GM11168 (cell line): ENCODE results near the gene MTF2.
"Not testable (repeated sequence)": the region's sequence is repeated elsewhere in the genome, so short reads cannot be mapped to it uniquely, and the experiment has no call there.

Experiments
- in situ Hi-C: fragments of 300-500 bp; cut with MboI; formaldehyde crosslinking; loops from one replicate; pipeline ENCODE4 v1.12.0; 2022; ENCODE audit warnings: low sequenced_read_pairs; ENCODE audit not compliant: unreplicated experiment

MTF2 gene

DNA sequence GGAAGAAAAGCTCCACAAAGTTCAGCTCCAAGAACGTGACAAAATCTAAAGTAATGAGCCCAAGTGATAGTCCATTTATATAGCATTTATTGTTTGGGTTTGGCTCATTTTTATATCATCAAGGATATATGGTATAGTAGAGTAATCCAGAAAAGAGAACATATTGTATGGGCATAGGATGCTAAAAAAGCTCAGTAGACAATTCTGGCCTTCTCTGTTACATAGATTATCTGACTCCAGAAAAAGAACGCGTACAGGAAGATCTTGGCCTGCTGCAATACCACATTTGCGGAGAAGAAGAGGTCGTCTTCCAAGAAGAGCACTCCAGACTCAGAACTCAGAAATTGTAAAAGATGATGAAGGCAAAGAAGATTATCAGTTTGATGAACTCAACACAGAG, 57.4 kb downstream of the MTF2 start:
- in situ Hi-C loops, result no loop called here

DNA sequence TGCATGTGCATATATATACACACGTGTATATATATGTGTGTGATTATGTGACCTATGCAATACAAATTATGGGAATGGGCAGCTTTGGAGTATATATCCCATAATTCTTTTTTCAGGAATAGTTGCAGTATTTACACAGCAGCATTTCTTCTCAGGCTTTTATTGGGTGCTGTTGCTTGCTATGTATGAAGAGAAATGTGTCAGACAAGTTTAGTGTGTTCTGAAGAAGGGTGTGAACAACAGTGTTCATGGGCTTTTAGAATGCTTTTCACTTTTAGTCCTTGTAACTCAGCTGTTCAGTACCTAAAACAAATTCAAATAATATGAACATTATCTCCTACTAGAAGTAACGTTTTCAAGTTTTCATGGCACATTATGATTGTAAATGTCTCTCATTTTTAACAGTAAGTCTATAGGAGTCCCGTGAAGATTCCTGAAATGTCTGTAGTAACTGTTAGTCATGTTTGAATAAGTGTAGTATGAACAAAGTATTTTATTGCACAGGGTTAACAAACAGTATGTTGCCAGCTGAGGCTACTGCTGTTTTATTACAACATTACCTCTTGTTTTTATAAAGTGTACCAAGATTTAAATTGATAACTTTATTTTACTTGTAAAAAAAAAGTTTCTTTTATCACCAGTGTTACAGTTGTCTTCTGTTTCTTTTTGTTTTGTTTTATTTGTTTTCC, 58.7 kb downstream of the MTF2 start:
- in situ Hi-C loops, result no loop called here

DNA sequence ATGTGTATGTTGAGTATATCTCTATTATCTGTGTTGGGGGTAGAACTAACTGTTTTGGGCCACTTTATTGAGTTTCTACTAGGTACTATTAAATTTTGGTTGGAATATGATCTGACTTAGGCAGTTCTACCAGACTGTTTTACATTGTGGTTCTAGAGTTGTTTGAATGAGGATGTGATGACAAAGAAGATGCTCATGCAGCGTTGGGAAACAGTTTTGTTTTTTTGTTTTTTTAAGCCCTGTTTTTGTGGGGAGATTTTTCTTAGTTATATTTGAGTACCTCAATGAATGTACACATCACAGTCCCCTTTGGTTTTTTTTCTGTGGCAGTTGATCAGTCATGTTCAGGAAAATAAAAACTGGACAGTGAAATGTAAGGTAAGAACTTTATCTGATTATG, 61.0 kb downstream of the MTF2 start:
- in situ Hi-C loops, result no loop called here

DNA sequence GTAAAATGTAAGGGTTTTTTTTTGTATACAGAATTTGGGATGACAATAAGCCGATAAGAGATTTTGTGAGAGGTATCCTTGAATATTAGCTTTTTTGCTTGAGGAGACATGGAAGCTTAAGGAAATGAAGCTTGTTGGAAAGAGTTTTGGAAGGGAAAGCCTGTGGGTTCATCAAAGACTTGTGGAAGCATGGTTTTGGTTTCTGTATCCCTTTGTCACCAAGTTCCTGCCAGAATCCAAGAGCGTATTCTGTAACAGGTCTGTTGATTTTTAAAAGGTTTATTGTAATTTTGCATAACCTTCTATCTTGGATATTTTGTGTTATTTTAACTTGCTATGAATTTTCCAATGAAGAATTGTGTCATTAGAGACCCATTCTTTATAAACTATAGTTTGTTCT, 63.1 kb downstream of the MTF2 start:
- in situ Hi-C loops, result no loop called here

DNA sequence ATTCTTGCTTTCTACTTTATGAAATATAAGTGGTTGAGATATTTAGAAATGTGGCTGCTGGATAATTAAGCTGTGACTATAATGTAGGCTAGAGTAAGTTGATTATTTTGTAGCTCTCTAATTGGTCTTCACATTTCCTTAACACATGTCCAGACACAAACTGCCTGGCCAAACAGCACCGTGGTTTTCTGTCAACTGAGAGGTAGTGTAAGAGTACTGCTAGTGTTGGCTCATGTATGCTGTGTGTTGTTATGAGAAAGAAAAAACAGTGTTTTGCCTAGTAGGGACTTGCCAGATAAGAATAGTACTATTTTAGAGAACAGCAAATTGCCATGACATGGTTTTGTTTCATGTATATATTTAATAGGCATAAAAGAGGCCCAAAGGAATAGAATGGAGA, 64.1 kb downstream of the MTF2 start:
- in situ Hi-C loops, result no loop called here

DNA sequence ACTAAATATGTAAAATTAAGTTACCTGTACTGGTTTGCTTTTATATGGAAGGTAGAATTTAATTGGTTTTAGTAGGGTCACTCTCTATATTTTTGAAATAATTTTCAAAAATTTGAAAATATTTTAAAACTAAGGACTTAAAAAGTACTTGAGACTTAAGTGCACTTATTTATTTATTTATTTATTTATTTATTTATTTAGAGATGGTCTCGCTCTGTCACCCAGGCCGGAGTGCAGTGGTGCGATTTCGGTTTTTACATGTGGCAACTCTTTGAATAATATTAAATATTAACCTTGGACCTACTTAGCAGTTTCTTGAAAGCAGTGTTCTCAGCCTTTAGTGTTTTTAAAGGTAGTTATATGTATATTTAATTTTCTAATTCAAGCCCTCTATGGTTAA, 64.7 kb downstream of the MTF2 start:
- in situ Hi-C loops, result no loop called here

DNA sequence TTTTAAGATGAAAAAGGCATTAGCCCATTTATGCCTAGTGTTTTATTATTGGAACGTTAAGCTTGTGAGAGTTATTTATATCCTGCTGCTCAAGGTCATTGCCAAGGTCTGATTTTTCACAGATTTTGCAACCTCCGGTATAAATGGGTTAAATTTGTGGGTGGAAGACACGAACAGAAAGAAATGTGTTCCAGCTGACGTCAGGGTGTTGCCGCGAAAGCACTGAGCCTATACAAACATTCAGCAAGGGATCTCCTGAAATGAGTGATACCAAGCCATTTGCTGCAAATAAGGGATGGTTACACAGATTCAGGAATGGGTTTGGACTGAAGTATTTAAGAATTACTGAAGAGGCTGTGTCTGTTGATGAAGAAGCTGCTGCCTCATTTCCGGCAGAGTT, 68.9 kb downstream of the MTF2 start:
- in situ Hi-C loops, result no loop called here

DNA sequence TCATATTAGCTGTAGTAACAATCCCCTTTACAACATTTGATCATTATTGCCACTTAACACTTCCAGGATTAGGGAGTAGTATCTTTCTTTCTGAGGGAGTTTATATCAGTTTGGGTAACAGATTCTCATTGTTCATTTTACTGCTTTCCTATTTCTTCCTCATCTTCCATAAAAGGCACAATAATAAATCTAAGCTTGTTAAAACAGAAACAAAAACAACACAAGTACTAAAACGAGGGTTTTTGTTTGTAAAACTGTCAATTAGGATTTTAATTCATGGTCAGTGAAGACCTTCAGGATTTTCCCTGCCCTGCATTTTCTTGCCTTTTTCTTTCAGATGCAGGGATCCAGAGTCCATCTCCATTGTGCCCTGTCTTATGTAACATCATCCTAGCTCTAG, 71.6 kb downstream of the MTF2 start:
- in situ Hi-C loops, result no loop called here

DNA sequence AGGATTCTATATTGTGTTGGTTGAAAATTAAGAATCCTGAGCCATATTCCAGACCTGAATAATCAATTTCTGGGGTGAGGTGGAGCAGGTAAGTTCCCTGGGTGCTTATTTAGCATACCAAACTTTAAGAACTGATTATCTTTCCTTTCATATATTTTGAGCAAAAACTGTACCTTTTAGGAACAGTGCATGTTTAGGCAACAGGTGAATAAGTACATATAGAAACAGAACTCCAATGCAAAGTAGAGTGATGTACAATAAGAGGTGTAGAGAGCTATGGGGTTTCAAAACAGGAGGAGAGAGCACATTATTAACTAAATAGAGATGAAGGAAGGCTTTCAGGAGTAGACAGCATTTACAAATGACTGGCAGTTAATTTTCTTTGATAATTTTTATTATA, 72.4 kb downstream of the MTF2 start:
- in situ Hi-C loops, result no loop called here

DNA sequence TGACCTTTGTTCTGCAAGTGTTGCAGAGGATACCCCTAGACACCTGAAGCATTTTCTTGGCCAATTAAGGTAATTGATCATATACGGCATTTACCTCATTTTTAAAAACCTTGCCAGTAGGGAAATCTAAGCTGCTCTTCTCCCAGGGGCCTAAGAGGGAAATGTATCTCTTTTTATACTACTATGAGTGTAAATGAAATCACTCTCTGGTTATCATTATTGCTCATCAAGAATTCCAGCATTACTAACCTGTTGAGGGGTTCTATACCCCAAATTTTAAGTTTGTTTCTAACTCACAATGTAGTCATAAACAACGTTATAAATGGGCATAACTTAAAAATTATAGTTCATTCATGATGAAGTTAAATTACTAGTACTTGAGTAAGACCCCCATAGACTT, 73.8 kb downstream of the MTF2 start:
- in situ Hi-C loops, result no loop called here

DNA sequence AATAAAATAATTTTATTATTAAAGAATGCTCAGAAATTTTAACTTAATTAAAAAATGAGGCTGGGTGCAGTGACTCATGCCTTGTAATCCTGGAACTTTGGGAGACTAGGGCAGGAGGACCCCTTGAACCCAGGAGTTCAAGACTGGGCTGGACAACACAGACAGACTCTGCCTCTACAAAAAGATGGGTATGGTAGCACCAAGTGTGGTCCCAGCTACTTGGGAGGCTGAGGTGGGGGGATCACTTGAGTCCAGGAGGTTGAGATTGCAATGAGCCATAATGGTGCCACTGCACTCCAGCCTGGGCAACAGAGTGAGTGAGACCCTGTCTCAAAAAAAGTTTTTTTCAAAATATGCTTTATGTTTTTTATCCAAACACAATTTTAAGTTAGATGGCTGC, 75.8 kb downstream of the MTF2 start:
- in situ Hi-C loops, result no loop called here

DNA sequence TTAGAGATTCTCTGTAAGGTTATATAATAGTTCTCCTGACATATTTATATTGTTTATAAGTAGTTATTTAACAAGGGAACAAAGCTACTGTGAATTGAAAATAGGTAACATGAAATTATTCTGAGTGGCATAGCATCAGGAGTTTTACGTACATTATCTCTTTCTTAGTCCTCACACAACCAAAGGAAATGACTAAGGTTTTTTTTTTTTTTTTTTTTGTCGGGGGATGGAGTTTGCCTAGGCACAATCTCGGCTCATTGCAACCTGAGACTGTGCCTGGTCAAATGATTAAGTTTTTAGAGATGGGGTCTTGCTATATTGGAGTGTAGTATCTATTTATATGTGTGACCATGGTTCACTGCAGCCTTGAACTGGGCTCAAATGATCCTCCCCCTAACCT, 76.3 kb downstream of the MTF2 start:
- in situ Hi-C loops, result no loop called here

DNA sequence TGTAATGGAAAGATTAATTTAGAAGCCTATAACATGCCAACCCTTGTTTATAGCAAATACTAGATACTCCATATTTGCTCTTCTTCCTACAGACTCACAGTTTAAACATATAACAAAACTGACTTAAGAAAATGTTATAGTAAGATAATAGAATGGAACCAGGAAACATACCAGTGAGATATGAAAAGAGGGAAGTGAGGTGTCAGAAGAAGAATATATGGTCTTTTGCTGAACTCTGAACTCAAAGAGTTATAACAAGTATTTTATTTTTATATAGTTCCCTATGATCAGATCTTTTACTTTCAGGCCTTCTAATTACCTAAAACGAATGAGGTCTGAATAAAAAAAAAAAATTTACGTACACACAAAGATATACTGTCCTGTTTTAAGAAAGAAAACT, 80.3 kb downstream of the MTF2 start:
- in situ Hi-C loops, result no loop called here

DNA sequence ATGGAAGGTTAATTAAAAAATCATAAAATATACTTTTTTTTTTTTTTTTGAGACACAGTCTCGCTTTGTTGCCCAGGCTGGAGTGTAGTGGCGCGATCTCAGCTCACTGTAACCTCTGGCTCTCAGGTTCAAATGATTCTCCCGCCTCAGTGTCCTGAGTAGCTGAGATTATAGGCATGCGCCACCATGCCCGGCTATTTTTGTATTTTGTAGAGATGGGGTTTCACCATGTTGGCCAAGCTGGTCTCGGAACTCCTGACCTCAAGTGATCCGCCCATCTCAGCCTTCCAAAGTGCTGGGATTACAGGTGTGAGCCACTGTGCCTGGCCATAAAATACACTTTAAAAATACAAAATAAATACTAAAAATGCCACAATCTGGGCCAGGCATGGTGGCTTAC, 84.2 kb downstream of the MTF2 start:
- in situ Hi-C loops, result not testable (repeated sequence)

DNA sequence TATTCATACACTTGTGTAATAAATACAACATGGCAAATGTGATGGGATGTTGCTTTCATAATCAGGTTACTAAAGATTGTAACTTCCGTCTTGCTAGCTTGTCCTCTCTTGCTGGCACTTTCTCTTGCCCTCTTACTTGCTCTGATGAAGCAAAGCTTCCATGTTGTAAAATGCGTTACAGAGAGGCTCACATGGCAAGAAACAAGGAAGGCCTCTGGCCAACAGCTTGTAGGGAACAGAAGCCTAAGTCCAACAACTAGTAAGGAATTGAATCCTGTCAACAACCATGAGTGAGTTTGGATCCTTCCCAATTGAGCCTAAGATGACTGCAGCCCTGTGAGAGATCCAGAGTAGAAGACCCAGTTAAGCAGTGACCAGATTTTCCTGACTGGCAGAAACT, 85.7 kb downstream of the MTF2 start:
- in situ Hi-C loops, result no loop called here

DNA sequence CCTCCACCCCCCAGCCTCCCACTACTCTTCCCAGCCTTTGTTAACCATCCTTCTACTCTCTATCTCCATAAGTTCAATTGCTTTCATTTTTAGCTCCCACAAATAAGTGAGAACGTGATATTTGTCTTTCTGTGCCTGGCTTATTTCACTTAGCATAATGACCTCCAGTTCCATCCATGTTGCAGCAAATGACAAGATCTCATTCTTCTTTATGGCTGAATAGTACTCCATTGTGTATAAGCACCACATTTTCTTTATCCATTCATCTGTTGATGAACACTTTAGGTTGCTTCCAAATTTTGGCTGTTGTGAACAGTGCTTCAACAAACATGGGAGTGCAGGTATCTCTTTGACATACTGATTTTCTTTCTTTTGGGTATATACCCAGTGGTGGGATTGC, 86.8 kb downstream of the MTF2 start:
- in situ Hi-C loops, result not testable (repeated sequence)

DNA sequence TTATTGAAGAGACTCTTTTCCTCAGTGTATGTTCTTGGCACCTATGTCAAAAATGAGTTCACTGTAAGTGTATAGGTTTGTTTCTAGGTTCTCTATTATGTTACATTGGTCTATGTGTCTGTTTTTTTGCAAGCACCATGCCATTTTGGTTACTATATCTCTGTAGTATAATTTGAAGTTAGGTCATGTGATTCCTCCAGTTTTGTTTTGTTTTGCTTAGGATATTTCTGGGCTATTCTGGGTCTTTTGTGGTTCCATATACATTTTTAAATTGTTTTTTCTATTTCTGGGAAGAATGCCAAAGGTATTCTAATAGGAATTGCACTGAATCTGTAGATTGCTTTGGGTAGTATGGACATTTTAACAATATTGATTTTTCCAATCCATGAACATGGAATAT, 87.9 kb downstream of the MTF2 start:
- in situ Hi-C loops, result no loop called here

DNA sequence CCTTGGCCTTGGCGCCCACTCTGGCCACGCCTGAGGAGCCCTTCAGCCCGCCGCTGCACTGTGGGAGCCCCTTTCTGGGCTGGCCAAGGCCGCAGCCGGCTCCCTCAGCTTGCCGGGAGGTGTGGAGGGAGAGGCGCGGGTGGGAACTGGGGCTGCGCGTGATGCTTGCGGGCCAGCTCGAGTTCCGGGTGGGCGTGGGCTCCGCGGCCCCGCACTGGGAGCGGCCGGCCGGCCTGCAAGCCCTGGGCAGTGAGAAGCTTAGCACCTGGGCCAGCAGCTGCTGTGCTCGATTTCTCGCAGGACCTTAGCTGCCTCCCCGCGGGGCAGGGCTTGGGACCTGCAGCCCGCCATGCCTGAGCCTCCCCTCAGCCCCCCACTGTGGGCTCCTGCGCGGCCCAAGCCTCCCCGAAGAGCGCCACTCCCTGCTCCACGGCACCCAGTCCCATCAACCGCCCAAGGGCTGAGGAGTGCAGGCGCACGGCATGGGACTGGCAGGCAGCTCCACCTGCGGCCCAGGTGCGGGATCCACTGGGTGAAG, 91.1 kb downstream of the MTF2 start:
- in situ Hi-C loops, result not testable (repeated sequence)

DNA sequence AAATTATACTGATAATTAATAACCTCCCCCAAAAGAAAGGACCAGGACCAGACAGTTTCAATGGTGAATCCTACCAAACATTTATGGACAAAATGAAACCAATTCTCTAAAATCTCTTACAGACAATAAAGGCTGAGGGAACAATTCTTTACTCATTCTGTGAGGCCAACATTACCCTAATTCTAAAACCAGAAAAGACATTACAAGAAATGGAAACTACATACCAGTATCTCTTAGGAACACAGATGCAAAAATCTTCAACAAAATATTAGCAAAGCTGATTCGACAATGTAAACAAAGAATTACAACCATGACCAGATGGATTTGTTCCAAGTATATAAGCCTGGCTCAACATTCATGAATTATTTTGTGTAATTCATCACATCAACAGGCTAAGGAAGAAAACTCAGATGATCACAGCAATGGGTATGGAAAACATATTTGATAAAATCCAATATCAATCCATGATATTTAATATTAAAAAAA, 92.5 kb downstream of the MTF2 start:
- in situ Hi-C loops, result no loop called here

DNA sequence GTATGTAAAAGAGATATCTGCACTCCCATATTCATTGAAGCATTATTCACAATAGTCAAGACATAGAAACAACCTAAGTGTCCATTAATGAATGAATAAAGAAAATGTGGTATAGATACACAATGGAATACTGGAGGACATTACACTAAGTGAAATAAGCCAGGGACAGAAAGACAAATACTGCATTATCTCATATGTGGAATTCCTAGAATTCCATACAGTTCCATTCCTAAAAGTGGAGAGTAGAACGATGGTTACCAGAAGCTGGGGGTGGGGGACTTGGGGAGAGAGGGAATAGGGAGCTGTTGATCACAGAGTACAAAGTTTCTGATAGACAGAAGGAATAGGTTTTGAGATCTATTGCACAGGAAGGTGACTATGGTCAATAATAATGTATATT, 93.7 kb downstream of the MTF2 start:
- in situ Hi-C loops, result no loop called here

DNA sequence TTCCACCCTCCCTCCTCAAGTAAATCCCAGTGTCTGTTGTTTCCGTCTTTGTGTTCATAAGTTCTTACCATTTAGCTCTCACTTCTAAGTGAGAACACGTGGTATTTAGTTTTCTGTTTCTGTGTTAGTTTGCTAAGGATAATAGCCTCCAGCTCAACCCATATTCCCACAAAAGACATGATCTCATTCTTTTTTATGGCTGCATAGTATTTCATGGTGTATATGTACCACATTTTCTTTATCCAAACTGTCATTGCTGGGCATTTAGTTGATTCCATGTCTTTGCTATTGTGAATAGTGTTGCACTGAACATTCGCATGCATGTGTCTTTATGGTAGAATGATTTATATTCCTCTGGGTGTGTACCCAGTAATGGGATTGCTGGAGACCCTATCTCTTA, 95.6 kb downstream of the MTF2 start:
- in situ Hi-C loops, result not testable (repeated sequence)

DNA sequence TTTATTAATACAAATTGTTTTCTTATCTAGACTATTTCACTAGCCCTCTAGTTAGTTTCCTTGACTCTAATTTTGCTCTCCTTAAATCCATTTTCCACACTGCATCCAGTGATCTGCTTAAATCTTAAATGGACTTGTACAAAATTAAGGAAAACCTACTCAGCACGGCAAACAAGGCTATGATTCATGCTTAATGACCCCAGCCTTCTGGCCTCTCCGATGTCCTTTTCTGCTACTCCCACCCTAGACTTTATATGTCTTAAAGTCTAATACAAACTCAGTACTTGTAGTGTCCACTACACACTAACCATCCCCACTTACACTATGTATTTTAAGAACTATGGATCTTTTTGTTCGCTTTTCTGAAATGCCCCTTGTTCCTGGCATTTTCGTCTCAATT, 98.9 kb downstream of the MTF2 start:
- in situ Hi-C loops, result no loop called here
